Cortex of kidney (tissue), 1 donor: ENCODE measurements around the gene BEAN1.

ENCODE experiments used
- DNase-seq: peaks from one replicate; lab custom pipeline; 2025; lab: John Stamatoyannopoulos, UW

Gene BEAN1

DNA sequence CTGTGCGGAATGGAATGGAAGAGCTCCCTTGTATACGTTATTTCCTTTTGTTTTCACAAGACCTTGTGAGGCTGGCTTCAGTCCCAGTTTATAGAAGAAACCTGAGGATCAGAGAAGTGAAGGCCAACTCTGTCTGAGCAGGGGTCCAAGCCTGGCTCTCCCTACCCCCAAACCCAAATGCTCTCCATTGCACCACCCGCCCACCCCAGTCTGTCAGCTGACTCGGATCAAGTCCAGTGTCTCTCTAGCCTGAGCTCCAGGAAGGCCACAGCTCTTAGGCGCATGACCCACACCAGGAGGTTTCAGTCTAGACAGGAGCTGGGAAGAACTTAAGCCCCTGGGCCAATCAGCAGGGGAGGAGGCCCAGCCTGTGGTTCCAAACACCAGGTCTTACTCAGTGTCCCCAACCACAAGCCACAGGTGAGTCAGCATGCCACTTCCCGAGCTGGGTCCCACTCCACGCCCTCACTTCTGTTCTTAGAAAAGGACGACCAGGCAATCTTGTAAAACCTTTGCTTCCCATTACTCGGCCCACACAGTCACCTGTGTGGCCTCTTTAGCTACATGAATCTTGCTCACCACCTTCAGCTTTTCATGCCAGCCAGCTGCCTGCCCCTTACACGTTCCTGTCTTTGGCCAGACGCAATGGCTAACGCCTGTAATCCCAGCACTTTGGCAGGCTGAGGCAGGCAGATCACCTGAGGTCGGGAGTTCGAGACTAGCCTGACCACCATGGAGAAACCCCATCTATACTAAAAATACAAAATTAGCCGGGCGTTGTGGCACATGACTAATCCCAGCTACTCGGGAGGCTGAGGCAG, 95.1 kb downstream of the BEAN1 start:
- no peak for DNase-seq

DNA sequence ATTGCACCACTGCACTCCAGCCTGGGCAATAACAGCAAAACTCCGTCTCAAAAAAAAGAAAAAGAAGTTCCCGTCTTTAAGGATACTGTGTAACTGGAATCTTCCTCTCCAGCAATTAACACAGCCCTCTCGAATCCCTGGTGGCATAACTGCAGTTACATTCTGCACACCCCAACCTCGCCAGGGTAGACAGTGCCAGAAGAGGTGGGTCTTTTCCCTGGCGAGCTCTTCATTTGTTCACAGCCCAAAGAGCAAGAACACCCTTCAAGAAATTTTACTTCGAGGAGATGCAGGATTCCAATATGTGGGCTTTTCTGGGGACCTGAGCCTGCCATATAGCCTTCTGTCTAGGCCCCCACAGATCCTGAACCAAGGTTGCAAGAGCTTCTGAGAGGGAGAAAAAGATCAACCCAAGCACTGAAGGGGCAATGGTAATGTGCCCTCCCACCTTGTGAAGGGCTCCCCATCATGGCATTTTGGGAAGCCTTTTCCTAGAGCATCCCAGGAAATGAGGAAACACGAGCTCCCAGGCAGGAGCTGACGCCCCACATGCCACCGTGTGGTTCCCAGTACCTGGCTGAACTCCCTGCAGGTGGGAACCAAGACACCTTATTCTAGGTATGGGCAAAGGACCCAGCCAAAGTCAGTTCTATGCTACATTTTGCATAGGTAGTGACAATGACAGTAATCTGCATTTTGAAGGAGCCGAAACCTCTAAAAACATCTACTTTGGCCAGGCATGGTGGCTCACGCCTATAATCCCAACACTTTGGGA, 95.9 kb downstream of the BEAN1 start:
- no peak for DNase-seq

DNA sequence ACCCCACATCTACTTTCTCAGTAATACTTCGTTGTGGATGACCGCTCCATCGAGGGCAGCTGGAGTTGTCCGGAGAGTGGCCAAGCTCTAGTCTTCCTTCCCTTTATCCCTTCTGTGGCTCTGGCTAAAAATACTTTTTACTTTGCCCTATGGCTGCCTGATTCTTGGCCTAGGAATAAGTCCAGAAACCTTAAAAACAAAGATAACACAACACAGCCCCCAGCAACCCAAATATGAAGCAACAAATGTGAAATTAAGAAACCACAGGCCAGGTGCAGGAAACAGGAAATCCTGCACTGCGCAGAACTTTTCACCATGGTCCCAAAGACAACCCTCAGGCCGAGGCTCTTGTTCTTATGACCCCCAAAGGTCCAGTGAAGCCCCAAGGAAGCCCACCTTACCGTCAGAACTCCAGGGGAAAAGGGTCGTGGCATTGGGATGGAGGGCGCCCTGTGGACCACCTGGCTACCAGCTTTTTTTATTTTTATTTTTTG, 96.8 kb downstream of the BEAN1 start:
- DNase-seq: no peak

DNA sequence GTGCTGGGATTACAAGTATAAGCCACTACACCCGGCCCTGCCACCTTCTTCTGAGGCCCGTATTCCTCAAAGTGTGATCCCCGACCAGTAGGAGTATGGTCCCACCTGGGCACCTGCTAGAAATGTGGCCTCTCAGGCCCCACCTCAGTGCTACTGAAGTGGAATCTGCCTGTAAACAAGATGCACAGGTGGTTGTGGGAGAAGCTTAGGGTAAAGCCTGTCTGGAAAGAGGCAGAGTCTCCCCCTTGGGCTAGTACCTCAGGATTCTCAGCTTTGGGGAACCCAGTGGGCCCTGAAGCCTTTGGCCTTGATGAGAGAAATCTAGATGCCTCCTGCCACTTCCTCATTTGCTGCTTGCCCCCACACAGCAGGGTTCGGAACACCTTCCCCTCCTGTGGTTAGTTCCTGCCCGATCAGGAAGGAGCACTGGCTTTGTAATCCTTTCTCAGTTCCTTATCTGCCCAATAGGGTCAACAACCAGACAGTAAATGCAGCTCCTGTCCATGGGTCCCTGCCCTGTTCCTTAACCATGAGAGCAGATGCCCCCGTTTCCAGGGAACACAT, 97.6 kb downstream of the BEAN1 start:
- DNase-seq: no peak

DNA sequence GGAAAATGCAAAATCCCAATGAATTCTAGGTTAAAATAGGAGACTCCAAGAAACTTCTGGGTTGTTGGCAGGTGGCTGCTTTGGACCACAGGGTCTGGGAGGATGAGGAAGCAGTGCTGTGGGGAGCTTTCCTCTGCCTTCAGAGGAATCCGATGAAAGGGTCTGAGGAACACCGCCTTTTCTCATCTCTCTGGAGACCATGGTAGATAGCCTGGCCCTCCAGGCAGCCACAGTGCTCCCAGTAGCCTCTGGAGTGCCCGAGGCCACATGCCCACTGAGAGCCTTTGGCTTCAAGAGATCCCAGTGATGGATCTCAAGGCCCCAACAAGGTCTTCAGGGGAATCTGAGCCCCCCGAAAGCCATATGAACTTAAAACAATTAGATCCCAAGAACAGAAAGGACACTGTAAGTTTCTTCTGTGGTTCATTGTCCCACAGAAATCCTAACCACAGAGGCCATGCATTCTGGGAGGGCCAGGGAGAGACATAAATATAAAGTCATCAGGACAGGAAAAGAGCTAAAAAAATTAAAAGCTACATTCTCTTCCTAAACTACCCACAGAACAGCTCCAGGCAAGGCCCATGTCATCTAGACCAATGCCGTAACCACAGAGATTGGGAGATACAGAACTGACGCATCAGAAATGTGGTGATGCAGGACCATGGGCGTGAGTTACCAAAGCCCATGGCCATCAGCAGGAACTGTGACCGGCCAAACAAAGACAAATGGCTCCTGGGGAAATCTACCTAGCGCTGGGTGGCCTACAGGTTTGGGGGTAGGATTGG, 98.5 kb downstream of the BEAN1 start:
- no peak for DNase-seq

DNA sequence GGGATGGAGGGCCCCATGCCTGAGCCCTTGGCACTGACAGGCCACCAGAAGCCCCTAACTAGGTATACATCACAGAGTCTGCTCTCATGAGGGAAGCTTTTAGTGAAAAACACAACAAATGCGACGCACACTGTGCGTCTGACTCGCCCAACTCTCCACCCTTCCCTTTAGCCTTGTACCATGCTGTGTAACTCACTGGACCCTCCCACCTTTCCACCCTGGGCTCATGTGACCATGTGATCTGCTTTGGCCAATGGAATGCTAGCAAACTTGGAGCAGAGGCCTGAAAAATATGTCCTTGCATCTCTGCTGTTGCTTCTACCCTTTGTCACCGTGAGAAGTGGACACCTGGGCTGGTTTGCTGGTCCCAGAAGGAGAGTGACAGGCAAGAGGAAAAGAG, 101.2 kb downstream of the BEAN1 start:
- no peak for DNase-seq

DNA sequence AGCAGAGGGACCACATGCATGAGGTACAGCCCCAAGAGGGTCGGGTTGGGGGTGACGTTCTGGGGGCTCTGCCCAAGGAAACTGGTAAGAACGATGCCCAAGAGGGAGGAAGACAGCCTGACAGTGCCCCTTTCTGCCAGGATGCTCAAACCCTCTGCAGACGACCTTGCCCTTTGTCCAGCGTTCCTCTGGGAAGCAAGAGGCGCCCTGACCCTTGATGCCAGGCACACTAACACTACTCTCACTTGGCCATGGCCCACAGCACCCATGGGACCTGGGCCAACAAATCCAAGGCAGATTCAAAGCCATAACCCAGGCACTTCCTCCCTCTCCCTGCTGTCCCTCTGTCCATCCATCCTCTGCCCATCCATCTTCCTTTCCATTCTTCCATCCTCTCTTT, 102.4 kb downstream of the BEAN1 start:
- no peak for DNase-seq
